Measurements from ENCODE around the gene USP50. TPM values are rescaled to one million over a fixed set of nuclear protein-coding genes. Genes with fewer than 3 reads are reported as not detected.

USP50 gene
- total RNA-seq, 1 donor from 2014 or later = not detected

- H3K27me3 ChIP-seq = no peaks in the 10 kb centered on the region
- no peak overlapping the region for H2AFZ ChIP-seq (replicated peaks)
- no peaks in the 10 kb centered on the region for H3K9me3 Mint-ChIP-seq
- no peak overlapping the region for H3K4me3 Mint-ChIP-seq
- no peaks in the 10 kb centered on the region for H3K4me1 Mint-ChIP-seq
- H3K27me3 Mint-ChIP-seq (ENCODE audit: insufficient read depth, low read depth) = no peaks in the 10 kb centered on the region
- no peaks in the 10 kb centered on the region for H3K9me3 ChIP-seq (ENCODE audit: low read depth)
- no peak overlapping the region for H3K27ac Mint-ChIP-seq
- H3K9ac ChIP-seq = no peak overlapping the region
- no peak overlapping the region for H3K4me2 ChIP-seq
- no peak for DNase-seq (ENCODE audit: low spot score)
- H3K4me3 ChIP-seq = no peak overlapping the region
- no peaks in the 10 kb centered on the region for H3F3A ChIP-seq (ENCODE audit: low read depth)
- H4K20me1 ChIP-seq (ENCODE audit: low read depth) = no peaks in the 10 kb centered on the region
- peaks cover 6% of the 10 kb centered on the region for H3K36me3 ChIP-seq
- H3K36me3 Mint-ChIP-seq = peaks cover 26% of the 10 kb centered on the region
- TF ChIP-seq EZH2phosphoT487 (IDR thresholded peaks at IDR 0.05) = no peak
- no peaks in the 10 kb centered on the region for H3K79me2 ChIP-seq (ENCODE audit: low read depth)
- H3K27ac ChIP-seq = no peak overlapping the region
- no peaks in the 10 kb centered on the region for H3K4me1 ChIP-seq
Measured at GRCh38 chr15:50458348-50459112, 87.9 kb downstream of the USP50 start.

GRCh38 chr15:50452927-50453326, 93.5 kb downstream of the USP50 start:
- H3K4me1 Mint-ChIP-seq = no peaks in the 10 kb centered on the region
- Histone ChIP-seq H2AFZ (replicated peaks) (no peak overlapping the region), H3K27ac (no peak overlapping the region), H3K4me3 (no peak overlapping the region), H3F3A (ENCODE audit: low read depth) (no peaks in the 10 kb centered on the region), H3K4me1 (no peaks in the 10 kb centered on the region), H3K27me3 (no peaks in the 10 kb centered on the region), H3K9ac (no peak overlapping the region), H3K9me3 (ENCODE audit: low read depth) (no peaks in the 10 kb centered on the region), H3K4me2 (no peak overlapping the region), H3K36me3 (no peaks in the 10 kb centered on the region), H3K79me2 (ENCODE audit: low read depth) (no peaks in the 10 kb centered on the region), H4K20me1 (ENCODE audit: low read depth) (no peaks in the 10 kb centered on the region)
- DNase-seq (ENCODE audit: low spot score) = no peak
- no peak overlapping the region for H3K27ac Mint-ChIP-seq
- no peaks in the 10 kb centered on the region for H3K9me3 Mint-ChIP-seq
- H3K4me3 Mint-ChIP-seq = no peak overlapping the region
- H3K36me3 Mint-ChIP-seq = peaks cover 18% of the 10 kb centered on the region
- TF ChIP-seq CTCF (IDR thresholded peaks at IDR 0.05) = no peak
- TF ChIP-seq EZH2 (IDR thresholded peaks at IDR 0.05) = no peak
- no peak for TF ChIP-seq EZH2phosphoT487 (IDR thresholded peaks at IDR 0.05)
- no peaks in the 10 kb centered on the region for H3K27me3 Mint-ChIP-seq (ENCODE audit: insufficient read depth, low read depth)

Small RNA genes lying within 50 kb of the gene (small RNA-seq; reads per million reads assigned to genes)
- gene RNA5SP395 = not detected

Other genes with a start within 250 kb of the USP50 start
- gene GABPB1, start 191.5 kb downstream of the USP50 start, total RNA-seq (ENCODE audit: low replicate concordance) = 56.7 and 77.7 TPM in 2 replicates
- 47.7 and 78.8 TPM in 2 replicates for gene USP8, start 122.3 kb downstream of the USP50 start, total RNA-seq (ENCODE audit: low replicate concordance)
- gene TRPM7, start 140.1 kb upstream of the USP50 start, total RNA-seq (ENCODE audit: low replicate concordance) = 37.9 and 62.3 TPM in 2 replicates
- 27.3 and 29.5 TPM in 2 replicates for gene SPPL2A, start 219.0 kb upstream of the USP50 start, total RNA-seq (ENCODE audit: low replicate concordance)